HG03469 (cell line): Measurements from ENCODE around the gene TMEM14C.

Experiments
- ATAC-seq: cut with Tn5 transposase; IDR thresholded peaks from one replicate; pipeline ENCODE4 v1.9.1; 2021; ENCODE audit warnings: mild to moderate bottlenecking, moderate library complexity, moderate number of reproducible peaks; ENCODE audit not compliant: unreplicated experiment

TMEM14C gene

GRCh38 chr6:10722820-10723566 lies at the start of gene TMEM14C:
Gene TMEM14C (plus strand): TSS chr6:10723070. CDS start chr6:10724614, 1,544 bp downstream.
- peak; percentile 93 for ATAC-seq

- ATAC-seq, result no peak
Observed at GRCh38 chr6:10676403-10676802, 46.5 kb upstream of the TMEM14C start.

- ATAC-seq, result no peak
Observed at GRCh38 chr6:10678456-10678855, 44.4 kb upstream of the TMEM14C start.

- ATAC-seq, result no peak
Observed at GRCh38 chr6:10681795-10682194, 41.1 kb upstream of the TMEM14C start.

GRCh38 chr6:10682355-10682988 lies 40.4 kb upstream of the TMEM14C start:
- ATAC-seq, result no peak

- ATAC-seq, result no peak
Observed at GRCh38 chr6:10684618-10685017, 38.3 kb upstream of the TMEM14C start.

- ATAC-seq, result no peak
Observed at GRCh38 chr6:10685092-10685915, 37.6 kb upstream of the TMEM14C start.

- ATAC-seq, result no peak
Observed at GRCh38 chr6:10686901-10687300, 36.0 kb upstream of the TMEM14C start.

- no peak for ATAC-seq
Observed at GRCh38 chr6:10687582-10687981, 35.3 kb upstream of the TMEM14C start.

- no peak for ATAC-seq
Observed at GRCh38 chr6:10690651-10691445, 32.0 kb upstream of the TMEM14C start.

GRCh38 chr6:10692965-10693538 lies 29.8 kb upstream of the TMEM14C start:
- ATAC-seq, result no peak

GRCh38 chr6:10694302-10695085 lies 28.4 kb upstream of the TMEM14C start, which contains the start of the genes C6orf52 and PAK1IP1:
Gene C6orf52 (minus strand): TSS chr6:10694616. CDS start chr6:10687550, 7,066 bp downstream.
Gene PAK1IP1 (plus strand): TSS chr6:10694972. CDS start chr6:10694986, 14 bp downstream.
- peak; percentile 96 for ATAC-seq

GRCh38 chr6:10695086-10695657 lies 27.7 kb upstream of the TMEM14C start:
- no peak for ATAC-seq

GRCh38 chr6:10696655-10697054 lies 26.2 kb upstream of the TMEM14C start:
- ATAC-seq, result no peak

- ATAC-seq, result no peak
Observed at GRCh38 chr6:10713962-10714361, 8.9 kb upstream of the TMEM14C start.

GRCh38 chr6:10719296-10719963 lies 3.4 kb upstream of the TMEM14C start:
- no peak for ATAC-seq

- ATAC-seq, result no peak
Observed at GRCh38 chr6:10719964-10720264, 3.0 kb upstream of the TMEM14C start.

GRCh38 chr6:10720265-10720959 lies 2.5 kb upstream of the TMEM14C start:
- ATAC-seq, result no peak
